CD4-positive, alpha-beta T cell (primary cell): Measurements from ENCODE around the gene SNAI3. TPM values are rescaled to one million over a fixed set of nuclear protein-coding genes. Genes with fewer than 3 reads are reported as not detected.
"Not testable (repeated sequence)": the region's sequence is repeated elsewhere in the genome, so short reads cannot be mapped to it uniquely, and the experiment has no call there.

ENCODE experiments used
- ATAC-seq: fragments of 200-7000 bp; cut with Tn5 transposase; one replicate; pipeline ENCODE4 v1.10.0; 2022; ENCODE audit warnings: mild to moderate bottlenecking; ENCODE audit not compliant: poor library complexity
- CTCF ChIA-PET: fragments of 350-600 bp; sonication (Branson Sonifier 250); formaldehyde crosslinking; loops from one replicate; lab custom pipeline; 2021; ENCODE audit warnings: antibody characterized with exemption, inconsistent platforms; lab: Charles Lee
- POLR2A ChIA-PET: fragments of 350-600 bp; sonication (Branson Sonifier 250); formaldehyde crosslinking; loops from one replicate; lab custom pipeline; 2021; ENCODE audit warnings: antibody characterized with exemption, inconsistent platforms; lab: Charles Lee
- DNase-seq, 14 experiments: peaks; one replicate each; pipeline ENCODE4 v3.0.0-alpha.2; 2013 to 2020; ENCODE audit warnings: mixed read lengths in 2 of 14
- H3K27ac ChIP-seq, 2 donors: one replicate each; pipeline versions ENCODE4 v1.5.1 to v1.7.0; 2013; ENCODE audit warnings: low read length in 2 of 2, low read depth in 1 of 2, mild to moderate bottlenecking in 1 of 2
- H3K27me3 ChIP-seq, 2 experiments: 1 replicate in 1 of 2; 2 replicates in 1 of 2; pipeline versions ENCODE4 v1.6.1 to v1.7.0; 2013; ENCODE audit warnings: low read length in 2 of 2, control low read depth in 1 of 2, mild to moderate bottlenecking in 1 of 2, moderate library complexity in 1 of 2; ENCODE audit not compliant: insufficient read depth in 2 of 2, control insufficient read depth in 1 of 2
- H3K36me3 ChIP-seq: one replicate; pipeline ENCODE4 v1.6.1; 2013; ENCODE audit warnings: low read length, control low read depth; ENCODE audit not compliant: insufficient read depth
- H3K4me1 ChIP-seq: one replicate; pipeline ENCODE4 v1.6.1; 2013; ENCODE audit warnings: low read length, control low read depth; ENCODE audit not compliant: insufficient read depth
- H3K4me3 ChIP-seq: one replicate; pipeline ENCODE4 v1.5.1; 2013; ENCODE audit warnings: mild to moderate bottlenecking, low read length, moderate library complexity
- H3K9me3 ChIP-seq, 2 experiments: 1 replicate in 1 of 2; 2 replicates in 1 of 2; pipeline versions ENCODE4 v1.6.1 to v1.7.0; 2013; ENCODE audit warnings: low read length in 2 of 2, mild to moderate bottlenecking in 2 of 2, control low read depth in 1 of 2, moderate library complexity in 1 of 2; ENCODE audit not compliant: control insufficient read depth in 1 of 2, insufficient read depth in 1 of 2
- H3K27ac Mint-ChIP-seq: one replicate; pipeline ENCODE4 v1.8.0; 2020; ENCODE audit warnings: mixed read lengths
- H3K27me3 Mint-ChIP-seq: one replicate; pipeline ENCODE4 v1.8.0; 2021; ENCODE audit warnings: mixed read lengths
- H3K36me3 Mint-ChIP-seq: one replicate; pipeline ENCODE4 v1.8.0; 2021; ENCODE audit warnings: low read depth, mixed read lengths
- H3K4me1 Mint-ChIP-seq: one replicate; pipeline ENCODE4 v1.8.0; 2021; ENCODE audit warnings: low read depth, mixed read lengths
- H3K4me3 Mint-ChIP-seq: one replicate; pipeline ENCODE4 v1.8.0; 2020; ENCODE audit warnings: mild to moderate bottlenecking, mixed read lengths
- H3K9me3 Mint-ChIP-seq: one replicate; pipeline ENCODE4 v1.8.0; 2020; ENCODE audit warnings: mixed read lengths
- CTCF ChIP-seq: fragments of 200-600 bp; IDR thresholded peaks from one replicate; pipeline ENCODE4 v1.8.0; 2022; ENCODE audit warnings: antibody characterized with exemption, mild to moderate bottlenecking
- intact Hi-C, 2 experiments: fragments of 100-400 bp; cut with DNase I in 1 of 2; cut with micrococcal nuclease in 1 of 2; formaldehyde crosslinking; loops; one replicate each; pipeline versions ENCODE4 v1.15.1 to v1.9.0; 2023 to 2025; cut with DNase I, micrococcal nuclease
- total RNA-seq, 174 experiments: library from RNA in 2 of 174; stranded (reverse) in 2 of 174; gene quantifications; one replicate each; pipeline ENCODE4 v1.2.3 and lab custom pipeline; 2021 to 2026

Gene SNAI3
- total RNA-seq, 2 experiments from 2014 or later, result 3.0 to 3.5 TPM

GRCh38 chr16:88671806-88672205 is 14.5 kb downstream of the SNAI3 start:
- Histone ChIP-seq H3K27me3 (no peaks in the 10 kb centered on the region), H3K9me3 (no peaks in the 10 kb centered on the region), H3K4me1 (no peaks in the 10 kb centered on the region), H3K27ac (no peak overlapping the region), H3K36me3 (peaks cover 11% of the 10 kb centered on the region), H3K4me3 (no peak overlapping the region)
- ATAC-seq (no peak), DNase-seq (no peak)
- intact Hi-C loops, result no loop called here
- Mint-ChIP-seq H3K4me3 (no peak overlapping the region), H3K4me1 (no peaks in the 10 kb centered on the region), H3K27ac (no peak overlapping the region), H3K9me3 (no peaks in the 10 kb centered on the region), H3K27me3 (no peaks in the 10 kb centered on the region), H3K36me3 (peaks cover 5% of the 10 kb centered on the region)
- ChIA-PET CTCF (no interaction called here), POLR2A (no interaction called here)
- TF ChIP-seq CTCF, result no peak

- H3K27ac Mint-ChIP-seq, result no peak overlapping the region
- no peaks in the 10 kb centered on the region for H3K9me3 Mint-ChIP-seq
These were observed 16.3 kb downstream of the SNAI3 start for GRCh38 chr16:88669980-88670379.

GRCh38 chr16:88669493-88669892 is 16.8 kb downstream of the SNAI3 start:
- H3K9me3 ChIP-seq, DNase-seq, CTCF ChIA-PET, H3K27ac Mint-ChIP-seq, intact Hi-C loops, H3K9me3 Mint-ChIP-seq, H3K4me3 Mint-ChIP-seq, H3K4me1 Mint-ChIP-seq, H3K27ac ChIP-seq, H3K27me3 ChIP-seq, H3K4me3 ChIP-seq, H3K36me3 ChIP-seq, H3K27me3 Mint-ChIP-seq, H3K36me3 Mint-ChIP-seq, ATAC-seq, POLR2A ChIA-PET, H3K4me1 ChIP-seq: not testable (repeated sequence)

More at GRCh38 chr16:88669980-88670379, 16.3 kb downstream of the SNAI3 start:
- peaks cover 3% of the 10 kb centered on the region for H3K4me1 Mint-ChIP-seq
- ChIA-PET POLR2A (no interaction called here), CTCF (no interaction called here)
- H3K27me3 ChIP-seq, result no peaks in the 10 kb centered on the region
- H3K4me3 Mint-ChIP-seq, result no peak overlapping the region
- peaks cover 3% of the 10 kb centered on the region for H3K36me3 ChIP-seq
- H3K27me3 Mint-ChIP-seq, result no peaks in the 10 kb centered on the region
- H3K4me1 ChIP-seq, result no peaks in the 10 kb centered on the region
- no peak overlapping the region for H3K4me3 ChIP-seq
- no peaks in the 10 kb centered on the region for H3K9me3 ChIP-seq
- H3K27ac ChIP-seq, result no peak overlapping the region
- ATAC-seq (no peak), DNase-seq (no peak)
- peaks cover 3% of the 10 kb centered on the region for H3K36me3 Mint-ChIP-seq
- intact Hi-C loops, result no loop called here
- TF ChIP-seq CTCF, result no peak

GRCh38 chr16:88667461-88667860 is 18.8 kb downstream of the SNAI3 start:
- peaks cover 11% of the 10 kb centered on the region for H3K4me1 Mint-ChIP-seq
- POLR2A ChIA-PET, result no interaction called here
- no peak for DNase-seq

More at GRCh38 chr16:88667461-88667860, 18.8 kb downstream of the SNAI3 start:
- CTCF ChIA-PET, result no interaction called here
- peaks cover 6% of the 10 kb centered on the region for H3K36me3 Mint-ChIP-seq
- no peaks in the 10 kb centered on the region for H3K9me3 ChIP-seq
- no peaks in the 10 kb centered on the region for H3K27me3 ChIP-seq
- peaks cover 9% of the 10 kb centered on the region for H3K4me1 ChIP-seq
- H3K27ac Mint-ChIP-seq, result no peak overlapping the region
- H3K27me3 Mint-ChIP-seq, result no peaks in the 10 kb centered on the region
- H3K4me3 Mint-ChIP-seq, result no peak overlapping the region
- no peak overlapping the region for H3K27ac ChIP-seq
- H3K4me3 ChIP-seq, result no peak overlapping the region
- no peak for TF ChIP-seq CTCF
- intact Hi-C loops, result no loop called here
- H3K9me3 Mint-ChIP-seq, result no peaks in the 10 kb centered on the region
- no peak for ATAC-seq
- peaks cover 3% of the 10 kb centered on the region for H3K36me3 ChIP-seq
